Spleen (tissue), 11 donors: ENCODE measurements around the gene DRC3. TPM values are rescaled to one million over a fixed set of nuclear protein-coding genes. Genes with fewer than 3 reads are reported as not detected.

Source experiments
- DNase-seq: peaks from one replicate; pipeline ENCODE4 v3.0.0-alpha.2; 2020
- H3K27ac ChIP-seq, 8 donors: fragments of 200-600 bp; sonication (generic) in 7 of 8; 1 replicate in 4 of 8; 2 replicates in 4 of 8; pipeline versions ENCODE4 v1.5.0 to v1.8.0; 2016 to 2021; ENCODE audit warnings: inconsistent platforms in 4 of 8, mild to moderate bottlenecking in 4 of 8, moderate library complexity in 1 of 8
- H3K27me3 ChIP-seq, 7 donors: fragments of 200-600 bp; sonication (generic) in 6 of 7; replicated peaks in 1 of 7; 1 replicate in 4 of 7; 2 replicates in 3 of 7; pipeline versions ENCODE4 v1.5.0 to v1.8.0; 2016 to 2021; ENCODE audit warnings: inconsistent platforms in 3 of 7, mild to moderate bottlenecking in 1 of 7
- H3K36me3 ChIP-seq, 6 donors: fragments of 200-600 bp; sonication (generic) in 5 of 6; 1 replicate in 4 of 6; 2 replicates in 2 of 6; pipeline versions ENCODE4 v1.5.0 to v1.8.0; 2016 to 2021; ENCODE audit warnings: inconsistent platforms in 2 of 6
- H3K4me1 ChIP-seq, 6 donors: fragments of 200-600 bp; sonication (generic) in 5 of 6; 1 replicate in 3 of 6; 2 replicates in 3 of 6; pipeline versions ENCODE4 v1.5.0 to v1.8.0; 2016 to 2021; ENCODE audit warnings: inconsistent platforms in 3 of 6
- H3K4me3 ChIP-seq, 8 donors: fragments of 200-600 bp; sonication (generic) in 7 of 8; 1 replicate in 4 of 8; 2 replicates in 4 of 8; pipeline versions ENCODE4 v1.5.0 to v1.8.0; 2016 to 2021; ENCODE audit warnings: inconsistent platforms in 4 of 8, mild to moderate bottlenecking in 4 of 8, moderate library complexity in 2 of 8
- H3K9me3 ChIP-seq, 8 donors: fragments of 200-600 bp; sonication (generic) in 7 of 8; 1 replicate in 4 of 8; 2 replicates in 4 of 8; pipeline versions ENCODE4 v1.5.0 to v1.8.0; 2016 to 2021; ENCODE audit warnings: inconsistent platforms in 4 of 8
- POLR2A ChIP-seq, 3 donors: fragments of 450-650 bp; IDR thresholded peaks; one replicate each; pipeline ENCODE4 v1.5.1; 2017; ENCODE audit warnings: antibody characterized with exemption in 3 of 3, mild to moderate bottlenecking in 1 of 3
- POLR2AphosphoS5 ChIP-seq, 3 donors: sonication (generic); formaldehyde crosslinking; IDR thresholded peaks; one replicate each; pipeline ENCODE4 v1.5.1; 2017; ENCODE audit warnings: antibody characterized with exemption in 3 of 3
- WGBS, 5 donors: extraction: QIAGEN DNeasy Blood & Tissue Kit in 3 of 5; methylation state at CpG; one replicate each; pipeline versions ENCODE4 v1.1.5 to v1.1.7; 2013 to 2018; 5-methylcytosine and 5-hydroxymethylcytosine counted together
- intact Hi-C: fragments of 100-400 bp; cut with DNase I; formaldehyde crosslinking; loops from one replicate; pipeline ENCODE4 v1.15.0; 2023; ENCODE audit warnings: low total_unique reads
- polyA plus RNA-seq, 3 donors: library from polyadenylated mRNA; stranded (reverse); fragments of 200-250 nt; gene quantifications; one replicate each; pipeline ENCODE4 v1.2.1, GENCODE V29; 2013
- total RNA-seq, 7 donors: library from RNA; depleted of rRNA in 3 of 7; stranded (reverse); fragments of >200 nt in 3 of 7; fragmentation: NEBNext Ultra II Directional in 4 of 7; extraction: Animal tissue kit (Norgen Biotek cat#: 25700) in 4 of 7; gene quantifications; one replicate each; pipeline versions ENCODE4 v1.1.0 to v1.2.1, GENCODE V29; 2016 to 2021
- TF ChIP-seq, protein P1 (sequence below), 11 experiments: fragments of 200-600 bp in 7 of 11; fragments of 450-650 bp in 4 of 11; sonication (generic) in 4 of 11; IDR thresholded peaks in 8 of 11; conservative IDR thresholded peaks in 3 of 11; 1 replicate in 7 of 11; 2 replicates in 4 of 11; pipeline versions ENCODE4 v1.4.0 to v1.8.0; 2016 to 2021; ENCODE audit warnings: antibody characterized with exemption in 11 of 11, inconsistent platforms in 4 of 11, mild to moderate bottlenecking in 1 of 11
- donor health status: healthy with polysubstance abuse.
- donor health status: DM: no; HTN: no; CAD: no; lungs with moderate emphysema.
- donor health status: DM: no; HTN: no; CAD: no.
- donor health status: Bipolar disorder and iron deficiency.
- donor health status: healthy.
- donor health status: DM: no; HTN: no; CAD: no.
- donor health status: DM: yes; HTN: yes; CAD: no.

DRC3 gene
- total and polyA plus RNA-seq, 10 donors: 0.37 to 7.3 (median 2.3) TPM

DNA sequence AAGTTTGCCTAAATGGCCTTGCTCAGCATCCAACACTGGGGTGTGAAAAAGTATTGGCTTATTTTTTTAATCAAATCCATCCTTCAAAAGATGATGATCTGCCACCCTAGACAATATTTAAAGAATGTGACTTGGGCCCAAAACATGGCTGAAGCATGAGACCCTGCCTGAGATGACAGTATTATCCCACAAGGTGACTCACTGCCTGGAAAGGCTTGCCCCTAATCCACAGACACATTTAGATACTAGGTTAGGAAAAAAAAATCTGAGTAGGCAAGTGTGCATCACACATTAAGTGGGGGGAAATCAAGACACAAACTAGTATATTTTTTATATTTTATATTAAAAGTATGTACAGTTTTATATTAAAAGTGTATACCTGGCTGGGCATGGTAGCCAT is 38.9 kb upstream of the DRC3 start:
- intact Hi-C loops: no loop called here
- Histone ChIP-seq H3K36me3 (peaks cover 0 to 5% (median 0%) of the 10 kb centered on the region in 6 donors), H3K27me3 (no peaks in the 10 kb centered on the region), H3K4me1 (peaks cover 16 to 52% (median 33%) of the 10 kb centered on the region in 6 donors), H3K27ac (peak overlapping the region in 3 of 8 donors; percentile 46 to 65 (median 60)), H3K4me3 (no peak overlapping the region), H3K9me3 (no peaks in the 10 kb centered on the region)
- TF ChIP-seq, protein P1, sequence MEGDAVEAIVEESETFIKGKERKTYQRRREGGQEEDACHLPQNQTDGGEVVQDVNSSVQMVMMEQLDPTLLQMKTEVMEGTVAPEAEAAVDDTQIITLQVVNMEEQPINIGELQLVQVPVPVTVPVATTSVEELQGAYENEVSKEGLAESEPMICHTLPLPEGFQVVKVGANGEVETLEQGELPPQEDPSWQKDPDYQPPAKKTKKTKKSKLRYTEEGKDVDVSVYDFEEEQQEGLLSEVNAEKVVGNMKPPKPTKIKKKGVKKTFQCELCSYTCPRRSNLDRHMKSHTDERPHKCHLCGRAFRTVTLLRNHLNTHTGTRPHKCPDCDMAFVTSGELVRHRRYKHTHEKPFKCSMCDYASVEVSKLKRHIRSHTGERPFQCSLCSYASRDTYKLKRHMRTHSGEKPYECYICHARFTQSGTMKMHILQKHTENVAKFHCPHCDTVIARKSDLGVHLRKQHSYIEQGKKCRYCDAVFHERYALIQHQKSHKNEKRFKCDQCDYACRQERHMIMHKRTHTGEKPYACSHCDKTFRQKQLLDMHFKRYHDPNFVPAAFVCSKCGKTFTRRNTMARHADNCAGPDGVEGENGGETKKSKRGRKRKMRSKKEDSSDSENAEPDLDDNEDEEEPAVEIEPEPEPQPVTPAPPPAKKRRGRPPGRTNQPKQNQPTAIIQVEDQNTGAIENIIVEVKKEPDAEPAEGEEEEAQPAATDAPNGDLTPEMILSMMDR (IDR thresholded peaks at IDR 0.05 in 8 of 11, conservative IDR thresholded peaks at IDR 0.05 in 3 of 11): no peak
- no peak for TF ChIP-seq POLR2A (IDR thresholded peaks at IDR 0.05)
- no peak for TF ChIP-seq POLR2AphosphoS5 (IDR thresholded peaks at IDR 0.05)
- DNase-seq: no peak

DNA sequence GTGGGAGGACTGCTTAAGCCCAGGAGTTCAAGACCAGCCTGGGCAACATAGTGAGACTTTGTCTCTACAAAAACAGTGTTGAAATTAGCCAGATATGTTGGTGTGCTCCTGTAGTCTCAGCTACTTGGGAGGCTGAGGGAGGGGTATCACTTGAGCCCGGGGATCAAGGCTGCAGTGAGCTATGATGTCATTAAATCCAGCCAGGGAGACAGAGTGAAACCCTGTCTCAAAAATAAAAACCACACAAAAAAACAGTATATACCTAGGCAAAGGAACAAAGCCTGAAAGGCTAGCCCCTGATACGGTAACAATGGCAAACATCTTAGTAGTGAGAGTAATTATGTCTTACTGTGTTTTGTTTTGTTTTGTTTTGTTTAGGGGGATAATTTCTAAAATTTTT is 38.4 kb upstream of the DRC3 start:
- 77 to 84% (median 78%) methylated on average over 2 of the region's 2 CpGs for WGBS, 5 donors
- H3K27me3 ChIP-seq: no peaks in the 10 kb centered on the region
- peaks cover 0 to under 1% (median 0%) of the 10 kb centered on the region in 6 donors for H3K36me3 ChIP-seq
- TF ChIP-seq POLR2AphosphoS5 (IDR thresholded peaks at IDR 0.05) (no peak), POLR2A (IDR thresholded peaks at IDR 0.05) (no peak)
- TF ChIP-seq, protein P1 (IDR thresholded peaks at IDR 0.05 in 8 of 11, conservative IDR thresholded peaks at IDR 0.05 in 3 of 11): no peak
- intact Hi-C loops: no loop called here
- no peak overlapping the region for H3K4me3 ChIP-seq
- DNase-seq: no peak
- H3K4me1 ChIP-seq: peaks cover 16 to 55% (median 33%) of the 10 kb centered on the region in 6 donors
- H3K27ac ChIP-seq: peak overlapping the region in 4 of 8 donors; percentile 35 to 65 (median 53)
- H3K9me3 ChIP-seq: no peaks in the 10 kb centered on the region

DNA sequence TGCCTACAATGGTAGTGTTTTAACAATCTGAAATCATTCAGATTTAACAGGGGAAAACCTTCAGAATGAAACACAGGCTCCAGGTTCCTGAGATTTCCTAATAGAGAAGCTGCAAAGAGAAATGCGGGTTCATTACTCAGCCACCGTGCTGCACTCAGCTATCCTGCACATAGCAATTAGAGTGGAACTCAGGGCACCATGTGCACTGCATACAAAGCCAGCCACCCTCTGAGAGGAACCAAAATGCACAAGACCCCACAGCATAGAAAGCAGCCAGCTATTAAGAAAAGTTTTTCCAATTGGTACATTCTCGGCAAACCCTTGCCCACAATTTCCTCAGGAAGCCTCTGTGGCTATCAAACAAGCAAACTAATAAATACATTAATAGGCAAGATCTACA is 37.9 kb upstream of the DRC3 start:
- TF ChIP-seq POLR2AphosphoS5 (IDR thresholded peaks at IDR 0.05) (no peak), POLR2A (IDR thresholded peaks at IDR 0.05) (no peak)
- TF ChIP-seq, protein P1 (IDR thresholded peaks at IDR 0.05 in 8 of 11, conservative IDR thresholded peaks at IDR 0.05 in 3 of 11): no peak
- Histone ChIP-seq H3K9me3 (no peaks in the 10 kb centered on the region), H3K4me1 (peaks cover 16 to 58% (median 33%) of the 10 kb centered on the region in 6 donors), H3K36me3 (no peaks in the 10 kb centered on the region), H3K27me3 (no peaks in the 10 kb centered on the region), H3K4me3 (no peak overlapping the region), H3K27ac (peak overlapping the region in 5 of 8 donors; percentile 33 to 65 (median 46))
- no peak for DNase-seq
- WGBS, 5 donors: 30 to 50% (median 32%) methylated on average over 3 of the region's 3 CpGs
- intact Hi-C loops: no loop called here

DNA sequence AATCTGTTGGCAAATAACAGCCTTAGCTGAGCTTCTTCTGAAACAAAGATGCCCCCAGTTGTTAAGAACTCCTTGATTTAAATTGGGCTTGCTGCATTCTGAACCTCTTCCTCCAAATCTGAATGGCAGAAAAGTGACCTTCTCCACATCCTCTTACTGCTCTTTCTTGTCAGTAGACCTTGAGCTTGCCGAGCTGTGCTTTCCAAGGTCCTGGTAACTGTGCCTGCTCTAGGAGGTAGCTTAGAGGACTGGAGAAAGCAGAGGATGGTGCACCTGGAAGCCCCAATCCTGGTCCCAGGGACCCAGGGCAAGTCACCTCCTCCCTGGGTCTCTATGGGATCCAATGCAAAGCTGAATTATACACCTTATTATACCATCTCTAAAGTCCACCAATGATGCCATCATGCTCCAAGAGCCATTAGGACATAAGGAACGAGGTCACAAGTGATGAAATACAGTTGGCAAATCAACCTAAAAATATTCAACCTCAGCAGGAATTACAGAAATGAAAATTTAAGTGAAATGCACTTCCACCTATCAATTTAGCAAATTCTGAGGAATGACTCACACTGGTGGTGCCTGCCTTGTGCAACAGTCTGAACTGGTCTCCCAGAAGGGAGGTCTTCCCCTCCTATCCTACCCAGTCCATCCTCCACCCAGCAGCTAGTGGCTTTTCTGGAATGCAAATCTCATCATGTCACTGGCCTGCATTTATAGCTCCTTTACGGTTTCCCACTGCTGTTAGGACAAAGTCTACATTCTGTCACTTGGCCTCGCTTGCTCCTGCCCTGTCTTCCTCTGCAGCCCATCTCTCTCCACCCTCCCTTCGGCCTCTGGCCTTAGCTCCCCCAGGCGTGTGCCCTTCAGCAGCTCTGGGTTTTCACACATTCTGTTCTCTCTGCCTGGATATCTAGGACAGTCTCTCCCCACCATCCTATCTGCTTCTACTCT is 37.1 kb upstream of the DRC3 start:
- intact Hi-C loops: no loop called here
- no peak overlapping the region for H3K4me3 ChIP-seq
- peak overlapping the region in 7 of 8 donors; percentile 16 to 65 (median 35) for H3K27ac ChIP-seq
- 51 to 76% (median 55%) methylated on average over 6 of the region's 6 CpGs for WGBS, 5 donors
- H3K9me3 ChIP-seq: no peaks in the 10 kb centered on the region
- H3K4me1 ChIP-seq: peaks cover 19 to 66% (median 39%) of the 10 kb centered on the region in 6 donors
- H3K27me3 ChIP-seq: no peaks in the 10 kb centered on the region
- TF ChIP-seq POLR2AphosphoS5 (IDR thresholded peaks at IDR 0.05): peak in 1 of 3 donors; percentile 33
- TF ChIP-seq, protein P1 (IDR thresholded peaks at IDR 0.05 in 8 of 11, conservative IDR thresholded peaks at IDR 0.05 in 3 of 11): no peak
- H3K36me3 ChIP-seq: no peaks in the 10 kb centered on the region
- DNase-seq: no peak
